NCI-H524 treated with DMSO at 0.1 percent for 48 hours (cell line): ENCODE measurements around the gene RO60.

Source experiments
- DNase-seq: peaks from one replicate; lab custom pipeline; 2025; lab: John Stamatoyannopoulos, UW

The RO60 gene

GRCh38 chr1:193108471-193108870, 49.1 kb downstream of the RO60 start:
- DNase-seq: no peak
